Right lobe of liver (tissue), 4 donors: ENCODE data around the gene DCAF11.

Experiments
- CTCF ChIP-seq, 4 donors: fragments of 200-600 bp in 3 of 4; fragments of 450-650 bp in 1 of 4; IDR thresholded peaks; one replicate each; pipeline versions ENCODE4 v1.5.1 to v1.8.0; 2016 to 2022; ENCODE audit warnings: antibody characterized with exemption in 4 of 4, mild to moderate bottlenecking in 2 of 4
- POLR2A ChIP-seq: fragments of 450-650 bp; IDR thresholded peaks from one replicate; pipeline ENCODE4 v1.6.1; 2017; ENCODE audit warnings: antibody characterized with exemption, mild to moderate bottlenecking
- donor health status: DM: no; HTN: no; CAD: no.
- donor health status: DM: no; HTN: no; CAD: no.
- donor health status: DM: no; HTN: yes; CAD: no.

- TF ChIP-seq CTCF (IDR thresholded peaks at IDR 0.05) (no peak), POLR2A (peak; percentile 12)
Measured at GRCh38 chr14:24081739-24082211, 32.8 kb upstream of the DCAF11 start.
